ENCODE measurements around the gene KDM4F. TPM values are rescaled to one million over a fixed set of nuclear protein-coding genes. Genes with fewer than 3 reads are reported as not detected.

KDM4F gene
- total RNA-seq, 1 experiment from 2014 or later, result not detected

GRCh38 chr11:95058621-95059020, 9.4 kb downstream of the KDM4F start:
- no peak overlapping the region for H3K27ac Mint-ChIP-seq (ENCODE audit: low read depth, unreplicated experiment)
- no peaks in the 10 kb centered on the region for H3K36me3 Mint-ChIP-seq (ENCODE audit: insufficient read depth, unreplicated experiment)

DNA sequence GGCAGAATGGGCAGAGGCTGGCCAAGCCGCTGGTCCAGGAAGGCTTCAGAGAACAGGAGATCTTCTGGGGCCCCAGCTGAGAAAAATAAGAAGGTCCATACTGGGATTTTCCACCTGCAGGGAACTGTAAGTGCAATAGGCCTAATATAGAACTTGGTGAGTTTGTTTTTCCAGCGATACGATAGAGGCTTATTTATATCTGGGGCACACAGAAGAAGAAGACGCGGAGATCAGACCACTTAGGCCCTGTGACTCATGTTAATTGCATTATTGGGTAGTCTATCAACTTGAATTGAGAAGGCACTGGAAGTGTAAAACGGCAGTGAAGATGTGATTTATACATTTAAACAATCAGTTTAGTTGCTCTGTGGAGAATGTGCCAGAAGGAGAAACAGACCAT, 9.8 kb downstream of the KDM4F start:
- POLR2A ChIA-PET, result no interaction called here
- CTCF ChIA-PET, result interaction anchor here (2.0 kb wide), 1 partner anchor 8 kb away, joined by 12 read pairs; the partner anchor contains the start of gene SRSF8
- Mint-ChIP-seq H3K36me3 (ENCODE audit: insufficient read depth, unreplicated experiment) (no peaks in the 10 kb centered on the region), H3K4me1 (ENCODE audit: insufficient read depth, unreplicated experiment) (no peaks in the 10 kb centered on the region), H3K27ac (ENCODE audit: low read depth, unreplicated experiment) (no peak overlapping the region), H3K27me3 (ENCODE audit: insufficient read depth, unreplicated experiment) (no peaks in the 10 kb centered on the region), H3K9me3 (ENCODE audit: unreplicated experiment) (no peaks in the 10 kb centered on the region), H3K4me3 (ENCODE audit: unreplicated experiment) (no peak overlapping the region)
- intact Hi-C loops (cut with micrococcal nuclease), result no loop called here
- TF ChIP-seq, protein P1, sequence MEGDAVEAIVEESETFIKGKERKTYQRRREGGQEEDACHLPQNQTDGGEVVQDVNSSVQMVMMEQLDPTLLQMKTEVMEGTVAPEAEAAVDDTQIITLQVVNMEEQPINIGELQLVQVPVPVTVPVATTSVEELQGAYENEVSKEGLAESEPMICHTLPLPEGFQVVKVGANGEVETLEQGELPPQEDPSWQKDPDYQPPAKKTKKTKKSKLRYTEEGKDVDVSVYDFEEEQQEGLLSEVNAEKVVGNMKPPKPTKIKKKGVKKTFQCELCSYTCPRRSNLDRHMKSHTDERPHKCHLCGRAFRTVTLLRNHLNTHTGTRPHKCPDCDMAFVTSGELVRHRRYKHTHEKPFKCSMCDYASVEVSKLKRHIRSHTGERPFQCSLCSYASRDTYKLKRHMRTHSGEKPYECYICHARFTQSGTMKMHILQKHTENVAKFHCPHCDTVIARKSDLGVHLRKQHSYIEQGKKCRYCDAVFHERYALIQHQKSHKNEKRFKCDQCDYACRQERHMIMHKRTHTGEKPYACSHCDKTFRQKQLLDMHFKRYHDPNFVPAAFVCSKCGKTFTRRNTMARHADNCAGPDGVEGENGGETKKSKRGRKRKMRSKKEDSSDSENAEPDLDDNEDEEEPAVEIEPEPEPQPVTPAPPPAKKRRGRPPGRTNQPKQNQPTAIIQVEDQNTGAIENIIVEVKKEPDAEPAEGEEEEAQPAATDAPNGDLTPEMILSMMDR (IDR thresholded peaks at IDR 0.05; ENCODE audit: unreplicated experiment), result no peak
- BruUV-seq (replicated peaks), result no TSS peak
- no peak for DNase-seq (ENCODE audit: unreplicated experiment)

More at GRCh38 chr11:95058621-95059020, 9.4 kb downstream of the KDM4F start:
- ChIA-PET CTCF (interaction anchor here (0.5 to 2.0 kb wide), 2 partner anchors 8 to 416 kb away, joined by 3 to 12 read pairs; partner anchors contain the start of gene SRSF8), POLR2A (interaction anchor here (3.8 kb wide), 1 partner anchor 8 kb away, joined by 13 read pairs; the partner anchor contains the start of gene SRSF8)
- H3K4me1 Mint-ChIP-seq (ENCODE audit: insufficient read depth, unreplicated experiment), result no peaks in the 10 kb centered on the region
- H3K27me3 Mint-ChIP-seq (ENCODE audit: insufficient read depth, unreplicated experiment), result no peaks in the 10 kb centered on the region
- DNase-seq (ENCODE audit: unreplicated experiment), result no peak
- intact Hi-C loops (cut with micrococcal nuclease), result no loop called here
- H3K9me3 Mint-ChIP-seq (ENCODE audit: unreplicated experiment), result no peaks in the 10 kb centered on the region
- TF ChIP-seq, protein P1 (IDR thresholded peaks at IDR 0.05; ENCODE audit: unreplicated experiment), result no peak
- no peak overlapping the region for H3K4me3 Mint-ChIP-seq (ENCODE audit: unreplicated experiment)
- no TSS peak for BruUV-seq (replicated peaks)

- Mint-ChIP-seq H3K27me3 (ENCODE audit: insufficient read depth, unreplicated experiment) (no peaks in the 10 kb centered on the region), H3K9me3 (ENCODE audit: unreplicated experiment) (no peaks in the 10 kb centered on the region), H3K36me3 (ENCODE audit: insufficient read depth, unreplicated experiment) (peaks cover 18% of the 10 kb centered on the region), H3K4me1 (ENCODE audit: insufficient read depth, unreplicated experiment) (peaks cover 8% of the 10 kb centered on the region), H3K27ac (ENCODE audit: low read depth, unreplicated experiment) (peak overlapping the region; percentile 35), H3K4me3 (ENCODE audit: unreplicated experiment) (no peak overlapping the region)
- POLR2A ChIA-PET, result interaction anchor here (1.0 to 13.0 kb wide), 12 partner anchors 9 to 91 kb away, joined by 3 to 242 read pairs (median 36); partner anchors contain the start of genes CWC15, ENDOD1 and KDM4D
- TF ChIP-seq, protein P1 (IDR thresholded peaks at IDR 0.05; ENCODE audit: unreplicated experiment), result no peak
- intact Hi-C loops (cut with micrococcal nuclease), result loop anchor here (5.0 kb wide), 3 partner anchors 67 to 548 kb away; partner anchors contain the start of gene SESN3
- CTCF ChIA-PET, result interaction anchor here (0.7 to 1.6 kb wide), 6 partner anchors 17 to 1325 kb away, joined by 3 to 7 read pairs (median 4); partner anchors contain the start of genes CWC15 and KDM4D
- no TSS peak for BruUV-seq (replicated peaks)
- peak; percentile 34 for DNase-seq (ENCODE audit: unreplicated experiment)
Measured at GRCh38 chr11:95065336-95065735, 16.1 kb downstream of the KDM4F start.

- Mint-ChIP-seq H3K4me1 (ENCODE audit: insufficient read depth, unreplicated experiment) (peaks cover 15% of the 10 kb centered on the region), H3K4me3 (ENCODE audit: unreplicated experiment) (peak within 1 kb of the TSS; percentile 99), H3K27ac (ENCODE audit: low read depth, unreplicated experiment) (peak within 1 kb of the TSS; percentile 95), H3K36me3 (ENCODE audit: insufficient read depth, unreplicated experiment) (peaks cover 19% of the 10 kb centered on the region), H3K9me3 (ENCODE audit: unreplicated experiment) (no peaks in the 10 kb centered on the region), H3K27me3 (ENCODE audit: insufficient read depth, unreplicated experiment) (no peaks in the 10 kb centered on the region)
- CTCF ChIA-PET, result interaction anchor here (0.6 to 5.9 kb wide), 21 partner anchors 9 to 856 kb away, joined by 3 to 60 read pairs (median 8); partner anchors contain the start of genes CWC15, ENDOD1 and KDM4D
- intact Hi-C loops (cut with micrococcal nuclease), result loop anchor here (1.0 to 5.0 kb wide), 6 partner anchors 66 to 698 kb away; partner anchors contain the start of genes CWC15, KDM4D and SESN3
- TF ChIP-seq, protein P1 (IDR thresholded peaks at IDR 0.05; ENCODE audit: unreplicated experiment), result no peak
- POLR2A ChIA-PET, result interaction anchor here (0.6 to 13.0 kb wide), 33 partner anchors 10 to 1323 kb away, joined by 3 to 242 read pairs (median 9); partner anchors contain the start of genes AMOTL1, CCDC82, CEP57 and CWC15
- no peak for DNase-seq (ENCODE audit: unreplicated experiment)
- BruUV-seq (replicated peaks), result no TSS peak
Measured at GRCh38 chr11:95066716-95067038, 17.5 kb downstream of the KDM4F start, which contains the start of gene SRSF8. Gene SRSF8 (plus strand): TSS chr11:95066919. CDS start chr11:95067227, 308 bp downstream.

All from MCF 10A (cell line).